ENCODE data around the gene COL23A1. TPM values are rescaled to one million over a fixed set of nuclear protein-coding genes. Genes with fewer than 3 reads are reported as not detected.

The COL23A1 gene
- total and polyA plus RNA-seq, 2 of the 8 experiments (the other 6 are each of a cell fraction or from before 2014, with no cell fraction given) = 3.1 to 4.7 TPM

DNA sequence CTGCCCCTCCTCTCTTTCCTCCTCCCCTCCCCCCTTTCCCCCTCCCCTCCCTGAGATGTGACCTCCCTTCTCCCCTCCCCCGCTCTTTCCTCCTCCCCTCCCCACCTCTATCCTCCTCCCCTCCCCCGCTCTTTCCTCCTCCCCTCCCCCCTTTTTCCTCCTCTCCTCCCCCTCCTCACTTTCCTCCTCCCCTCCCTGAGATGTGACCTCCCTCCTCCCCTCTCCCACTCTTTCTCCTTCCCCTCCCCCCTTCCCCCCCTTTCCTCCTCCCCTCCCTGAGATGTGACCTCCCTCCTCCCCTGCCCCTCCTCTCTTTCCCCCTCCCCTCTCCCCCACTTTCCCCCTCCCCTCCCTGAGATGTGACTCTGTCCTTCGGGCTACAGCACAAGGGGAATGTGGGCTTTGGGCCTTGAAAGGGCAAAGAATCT lies 169.8 kb downstream of the COL23A1 start:
- CTCF ChIA-PET (ENCODE audit: partially characterized antibody) = interaction anchor here (1.0 kb wide), 1 partner anchor 240 kb away, joined by 3 read pairs; no protein-coding TSS in a partner anchor
- H3K4me3 ChIP-seq (ENCODE audit: extremely low read depth in 1 of 4, insufficient read depth in 2 of 4, low read depth in 3 of 4, low read length in 4 of 4) = peak overlapping the region in 2 of 4 experiments; percentile 4 to 44; a peak in 2 of 8 replicates
- 20% methylated on average over 1 of the region's 3 CpGs; no CpG with 5 or more reads in 1 of the 2 experiments for WGBS, 2 experiments (ENCODE audit: extremely low coverage in 1 of 2, insufficient coverage in 1 of 2, insufficient read length in 1 of 2, insufficient replicate concordance in 2 of 2, low coverage in 1 of 2, low lambda C conversion rate in 2 of 2, missing lambda C conversion rate in 1 of 2)

More for the DNA sequence above, 169.8 kb downstream of the COL23A1 start:
- H3K56ac ChIP-seq (replicated peaks; ENCODE audit: insufficient read length, low read depth, low read length) = no peak overlapping the region
- H4K8ac ChIP-seq (ENCODE audit: extremely low read depth, insufficient read depth, low read length) = no peak overlapping the region
- H3K4me1 ChIP-seq (replicated peaks in 1 of 4; ENCODE audit: control insufficient read depth in 3 of 4, insufficient read depth in 4 of 4, low read length in 3 of 4) = peaks cover 12 to 34% (median 19%) of the 10 kb centered on the region in 4 experiments
- H2BK12ac ChIP-seq (ENCODE audit: low read depth, low read length) = peak overlapping the region; percentile 82; the same call in 1 of the 2 replicates
- H3K14ac ChIP-seq (ENCODE audit: insufficient read length) = no peak overlapping the region
- H3K9me3 ChIP-seq (ENCODE audit: insufficient read depth in 2 of 2, low read depth in 1 of 2, low read length in 1 of 2) = no peaks in the 10 kb centered on the region
- 0 out of 2 replicates have a peak overlapping the region, but pooled peaks have one; percentile 41 for H2BK5ac ChIP-seq (ENCODE audit: low read depth, low read length)
- peak overlapping the region; percentile 65 for H4K5ac ChIP-seq (ENCODE audit: insufficient read length, low read depth, low read length)
- H3K36me3 ChIP-seq (ENCODE audit: control insufficient read depth in 2 of 4, insufficient read depth in 4 of 4, low read length in 3 of 4) = no peaks in the 10 kb centered on the region
- no peak overlapping the region for H2AK5ac ChIP-seq (ENCODE audit: low read depth, low read length)
- no peak overlapping the region for H2AFZ ChIP-seq (ENCODE audit: low read length)
- H3K23me2 ChIP-seq (ENCODE audit: low read depth, low read length) = no peaks in the 10 kb centered on the region
- no peaks in the 10 kb centered on the region for H3K27me3 ChIP-seq (replicated peaks in 1 of 4; ENCODE audit: control insufficient read depth in 3 of 4, extremely low read depth in 1 of 4, insufficient read depth in 3 of 4, low read length in 3 of 4)
- H3K27ac ChIP-seq (ENCODE audit: low read depth, low read length) = peak overlapping the region; percentile 62; the same call in 1 of the 2 replicates
- no peak overlapping the region for H3K23ac ChIP-seq (ENCODE audit: insufficient read length)
- H2BK20ac ChIP-seq (ENCODE audit: low read length) = no peak overlapping the region; the same call in 1 of the 2 replicates
- TF ChIP-seq E2F6 (IDR thresholded peaks at IDR 0.05) (no peak), NANOG (IDR thresholded peaks at IDR 0.05; ENCODE audit: insufficient read depth, low read depth, low read length, poor library complexity, severe bottlenecking) (no peak), BACH1 (IDR thresholded peaks at IDR 0.05; ENCODE audit: low read length) (no peak), POLR2AphosphoS5 (IDR thresholded peaks at IDR 0.05; ENCODE audit: low read depth, low read length) (no peak), CTBP2 (IDR thresholded peaks at IDR 0.05; ENCODE audit: borderline replicate concordance, insufficient read depth, insufficient read length, low read length) (no peak), ZNF274 (IDR thresholded peaks at IDR 0.05; ENCODE audit: borderline replicate concordance, extremely low read depth, low read length) (no peak), EZH2 (IDR thresholded peaks at IDR 0.05; ENCODE audit: low read depth, low read length, severe bottlenecking) (no peak), CEBPB (IDR thresholded peaks at IDR 0.05; ENCODE audit: low read depth, low read length) (no peak), SRF (IDR thresholded peaks at IDR 0.05; ENCODE audit: low read depth, low read length) (no peak)
- TF ChIP-seq, protein P1, sequence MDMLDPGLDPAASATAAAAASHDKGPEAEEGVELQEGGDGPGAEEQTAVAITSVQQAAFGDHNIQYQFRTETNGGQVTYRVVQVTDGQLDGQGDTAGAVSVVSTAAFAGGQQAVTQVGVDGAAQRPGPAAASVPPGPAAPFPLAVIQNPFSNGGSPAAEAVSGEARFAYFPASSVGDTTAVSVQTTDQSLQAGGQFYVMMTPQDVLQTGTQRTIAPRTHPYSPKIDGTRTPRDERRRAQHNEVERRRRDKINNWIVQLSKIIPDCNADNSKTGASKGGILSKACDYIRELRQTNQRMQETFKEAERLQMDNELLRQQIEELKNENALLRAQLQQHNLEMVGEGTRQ (IDR thresholded peaks at IDR 0.05; ENCODE audit: low read length) = no peak
- H3K4ac ChIP-seq (replicated peaks; ENCODE audit: insufficient read length, low read depth, low read length) = no peak overlapping the region
- DNase-seq (ENCODE audit: low read depth in 1 of 2, low spot score in 2 of 2) (peak in 1 of 2 experiments; percentile 52), FAIRE-seq (no peak)
- H3K18ac ChIP-seq (ENCODE audit: extremely low read depth, low read length) = no peak overlapping the region; the same call in 1 of the 2 replicates
- no peak overlapping the region for H3K9ac ChIP-seq (replicated peaks in 1 of 4; ENCODE audit: extremely low read depth in 1 of 4, low read depth in 3 of 4, low read length in 3 of 4)
- no peak overlapping the region for H4K91ac ChIP-seq (replicated peaks; ENCODE audit: insufficient read length, low read length)
- H2BK15ac ChIP-seq (ENCODE audit: low read length) = no peak overlapping the region
- no peak overlapping the region for H2BK120ac ChIP-seq (replicated peaks; ENCODE audit: low read depth, low read length)
- H3K79me1 ChIP-seq (ENCODE audit: low read depth, low read length) = peaks cover 2% of the 10 kb centered on the region
- H4K20me1 ChIP-seq (replicated peaks in 1 of 2; ENCODE audit: control insufficient read depth in 1 of 2, insufficient read depth in 2 of 2, low read length in 2 of 2) = no peaks in the 10 kb centered on the region
- peak overlapping the region; percentile 39 to 49; a peak in 3 of 4 replicates for H3K4me2 ChIP-seq (ENCODE audit: insufficient read depth in 1 of 2, low read depth in 2 of 2, low read length in 2 of 2)
- POLR2A ChIA-PET (ENCODE audit: partially characterized antibody) = no interaction called here
- H3K79me2 ChIP-seq (ENCODE audit: control insufficient read depth in 1 of 2, insufficient read depth in 2 of 2, low read length in 2 of 2) = no peaks in the 10 kb centered on the region

All from H1 (cell line).